Measurements from ENCODE around the gene ABCC3.

DNA sequence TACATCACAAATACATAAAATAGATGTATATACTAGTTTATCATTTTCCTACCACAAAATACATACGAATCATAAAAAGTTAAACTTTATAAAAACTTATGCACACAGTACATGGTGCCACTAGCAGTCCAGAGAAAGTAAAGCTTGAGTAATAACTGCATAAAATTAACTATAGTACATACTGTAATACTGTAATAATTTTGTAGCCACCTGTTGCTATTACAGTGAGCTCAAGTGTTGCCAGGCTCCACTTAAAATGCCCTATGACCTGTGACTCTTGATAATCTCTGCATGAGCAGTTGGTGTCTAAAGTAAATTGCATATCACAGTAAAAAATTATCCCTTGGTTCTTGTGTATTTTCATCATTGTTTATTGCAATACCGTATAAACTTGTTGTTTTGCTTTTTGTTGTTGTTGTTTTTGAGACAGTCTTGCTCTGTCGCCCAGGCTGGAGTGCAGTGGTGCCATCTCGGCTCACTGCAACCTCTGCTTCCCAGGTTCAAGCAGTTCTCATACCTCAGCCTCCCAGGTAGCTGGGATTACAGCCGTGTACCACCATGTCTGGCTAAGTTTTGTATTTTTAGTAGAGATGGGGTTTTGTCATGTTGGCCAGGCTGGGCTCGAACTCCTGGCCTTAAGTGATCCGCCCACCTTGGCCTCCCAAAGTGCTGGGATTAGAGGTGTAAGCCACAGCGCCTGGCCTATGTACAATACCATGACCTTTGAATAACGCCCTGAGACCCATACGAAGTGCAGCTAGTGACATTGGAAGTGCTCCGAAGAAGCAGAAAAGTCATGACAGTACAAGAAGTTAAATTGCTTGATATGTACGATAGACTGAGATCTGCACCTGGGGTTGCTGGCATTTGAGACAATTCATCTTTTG, 91.3 kb downstream of the ABCC3 start:
- TF ChIP-seq CTCF (IDR thresholded peaks at IDR 0.05; ENCODE audit: control extremely low read depth in 1 of 3, insufficient read depth in 1 of 3, low read depth in 1 of 3, low read length in 3 of 3) (no peak), ZNF274 (IDR thresholded peaks at IDR 0.05; ENCODE audit: borderline replicate concordance, extremely low read depth, low read length) (no peak)

Data from H1 (cell line).